NCI-H82 treated with DMSO at 0.1 percent for 48 hours (cell line): ENCODE results near the gene ENTREP3.

Source experiments
- DNase-seq: peaks from one replicate; lab custom pipeline; 2025; ENCODE audit not compliant: unreplicated experiment; lab: John Stamatoyannopoulos, UW

ENTREP3 gene

DNA sequence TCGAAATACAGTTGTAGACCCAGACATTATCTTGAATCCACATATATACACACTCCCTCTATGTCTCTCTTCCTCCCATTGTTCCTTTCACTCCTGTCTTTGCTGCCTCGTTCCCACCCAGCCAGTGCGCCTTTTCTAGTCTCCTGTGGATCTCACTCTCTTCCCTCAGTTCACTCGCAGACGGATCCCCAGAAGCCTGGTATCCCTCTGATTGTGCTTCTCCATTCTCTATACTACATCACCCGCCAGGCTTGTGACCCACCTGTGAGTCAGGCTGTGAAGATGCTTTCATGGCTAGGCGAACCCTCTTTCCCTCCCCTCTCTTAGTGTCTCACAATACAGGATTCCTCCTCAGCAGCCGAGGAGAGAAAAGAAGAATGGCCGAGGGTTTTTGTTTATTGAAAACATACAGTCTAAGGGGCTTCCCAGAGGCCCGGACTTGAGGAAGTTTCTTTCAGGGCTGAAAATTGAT is 23.4 kb upstream of the ENTREP3 start:
- DNase-seq = no peak

DNA sequence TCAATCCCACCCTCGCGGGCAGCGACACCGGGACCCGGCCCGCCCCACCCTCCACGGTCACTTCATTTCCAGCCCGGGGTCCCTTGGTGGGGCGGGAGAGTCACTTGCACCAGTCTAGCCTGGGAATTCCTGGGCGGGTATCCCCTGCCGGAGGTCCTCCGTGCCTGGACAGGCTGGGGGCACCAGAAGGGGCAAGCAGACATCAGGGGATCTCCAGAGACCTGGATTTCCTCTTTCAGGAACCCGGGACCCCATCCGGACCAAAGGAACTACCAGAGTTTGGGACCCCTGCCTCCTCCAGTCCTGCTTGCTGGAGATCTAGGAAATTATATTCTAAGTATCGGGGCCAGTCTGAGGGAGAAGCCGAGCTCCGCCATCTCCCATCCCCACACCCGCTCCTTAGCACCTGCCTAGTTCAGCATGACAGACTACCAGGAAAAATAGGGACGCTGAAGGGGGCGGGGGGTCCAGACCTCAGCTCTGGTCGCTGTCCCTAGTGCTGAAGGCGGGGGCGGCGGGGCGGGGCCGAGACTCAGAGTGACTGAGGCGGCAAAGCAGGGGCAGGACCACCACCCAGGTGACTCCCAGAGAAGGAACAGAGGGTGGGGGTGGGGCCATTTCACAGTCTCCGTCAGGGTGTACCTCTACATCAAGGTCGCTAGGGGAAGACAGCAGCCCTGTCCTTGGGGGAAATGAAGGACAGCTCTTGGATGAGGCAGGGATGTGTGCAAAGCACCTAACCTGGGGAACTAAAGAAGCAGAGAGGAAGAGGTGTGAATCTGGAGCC is 22.8 kb upstream of the ENTREP3 start:
- DNase-seq = peak; percentile 51

DNA sequence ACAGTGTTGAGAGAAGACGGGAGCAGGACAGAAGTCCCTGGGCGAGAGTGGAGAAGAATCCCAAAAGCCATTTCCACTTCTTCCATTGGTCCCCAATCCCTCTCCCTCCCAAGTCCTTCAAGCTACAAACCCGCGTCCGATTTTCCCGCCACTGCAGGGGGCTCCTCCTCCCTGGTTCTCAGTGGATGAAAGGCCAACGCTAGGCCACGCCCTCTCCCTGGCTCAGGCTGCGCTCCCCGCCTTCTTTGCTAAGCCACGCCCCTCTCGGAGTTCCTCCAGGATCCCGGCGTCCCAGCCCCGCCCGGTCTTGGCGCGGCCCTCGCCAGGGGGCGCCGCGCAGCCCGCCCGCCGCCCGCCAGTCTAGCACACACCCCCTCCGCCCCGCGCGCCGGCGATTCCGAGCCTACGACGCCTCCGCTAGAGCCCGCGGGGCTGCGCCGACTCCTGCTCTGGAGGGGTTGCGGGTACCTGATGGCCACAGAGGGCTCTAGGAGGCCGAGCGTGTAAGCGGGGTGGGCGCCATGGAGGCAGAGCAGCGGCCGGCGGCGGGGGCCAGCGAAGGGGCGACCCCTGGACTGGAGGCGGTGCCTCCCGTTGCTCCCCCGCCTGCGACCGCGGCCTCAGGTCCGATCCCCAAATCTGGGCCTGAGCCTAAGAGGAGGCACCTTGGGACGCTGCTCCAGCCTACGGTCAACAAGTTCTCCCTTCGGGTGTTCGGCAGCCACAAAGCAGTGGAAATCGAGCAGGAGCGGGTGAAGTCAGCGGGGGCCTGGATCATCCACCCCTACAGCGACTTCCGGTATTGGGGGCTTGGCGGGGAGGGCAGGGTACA is 22.0 kb upstream of the ENTREP3 start, which contains the start of gene HCN3:
TSS of gene HCN3 (plus strand) at position 394 of the 832 bp plus-strand sequence. CDS start at position 522, 128 bp downstream.
- DNase-seq = peak; percentile 98

DNA sequence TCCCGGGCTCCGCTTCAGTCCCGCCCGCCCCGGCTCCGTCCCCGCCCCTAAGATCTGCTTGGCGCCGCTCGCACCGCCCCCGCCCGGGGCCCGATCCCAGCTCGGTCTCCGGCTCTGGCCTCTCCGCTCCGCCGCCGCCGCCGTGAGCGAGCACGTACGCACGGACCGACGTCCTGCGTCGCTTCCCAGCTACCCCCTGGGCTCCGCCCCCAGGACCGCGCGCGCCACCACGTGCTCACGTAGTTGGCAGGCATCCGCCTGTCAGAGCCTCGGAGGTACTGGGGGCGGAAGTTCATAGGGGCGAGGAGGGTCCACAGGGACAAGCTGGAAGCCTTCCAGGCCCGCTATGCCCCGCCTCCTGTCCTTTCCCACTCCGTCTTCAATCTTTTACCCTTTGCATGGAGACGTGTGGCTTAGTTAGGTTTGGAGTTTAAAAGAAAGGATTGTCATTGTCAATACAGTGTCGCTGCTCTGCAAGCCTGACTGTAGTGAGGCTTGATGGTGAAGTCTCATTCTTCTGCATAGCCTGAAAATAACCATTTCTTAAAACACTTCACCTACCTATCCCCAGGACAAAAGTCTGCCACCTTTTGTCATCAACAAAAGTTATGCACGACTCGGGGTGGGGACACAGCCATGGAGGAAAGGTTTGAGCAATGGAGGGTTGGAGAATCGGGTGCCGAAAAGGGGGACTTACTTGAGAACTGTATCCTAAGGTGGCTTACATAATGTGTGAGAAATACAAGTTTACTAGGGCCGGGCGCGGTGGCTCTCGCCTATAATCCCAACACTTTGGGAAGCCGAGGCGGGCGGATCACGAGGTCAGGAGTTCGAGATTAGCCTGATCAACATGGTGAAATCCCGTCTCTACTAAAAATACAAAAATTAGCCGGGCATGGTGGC is 18.3 kb upstream of the ENTREP3 start, which contains the start of gene CLK2:
TSS of gene CLK2 (minus strand) at position 162 of the 903 bp plus-strand sequence. CDS start 2,527 bp downstream, outside the sequence.
- peak; percentile 98 for DNase-seq

DNA sequence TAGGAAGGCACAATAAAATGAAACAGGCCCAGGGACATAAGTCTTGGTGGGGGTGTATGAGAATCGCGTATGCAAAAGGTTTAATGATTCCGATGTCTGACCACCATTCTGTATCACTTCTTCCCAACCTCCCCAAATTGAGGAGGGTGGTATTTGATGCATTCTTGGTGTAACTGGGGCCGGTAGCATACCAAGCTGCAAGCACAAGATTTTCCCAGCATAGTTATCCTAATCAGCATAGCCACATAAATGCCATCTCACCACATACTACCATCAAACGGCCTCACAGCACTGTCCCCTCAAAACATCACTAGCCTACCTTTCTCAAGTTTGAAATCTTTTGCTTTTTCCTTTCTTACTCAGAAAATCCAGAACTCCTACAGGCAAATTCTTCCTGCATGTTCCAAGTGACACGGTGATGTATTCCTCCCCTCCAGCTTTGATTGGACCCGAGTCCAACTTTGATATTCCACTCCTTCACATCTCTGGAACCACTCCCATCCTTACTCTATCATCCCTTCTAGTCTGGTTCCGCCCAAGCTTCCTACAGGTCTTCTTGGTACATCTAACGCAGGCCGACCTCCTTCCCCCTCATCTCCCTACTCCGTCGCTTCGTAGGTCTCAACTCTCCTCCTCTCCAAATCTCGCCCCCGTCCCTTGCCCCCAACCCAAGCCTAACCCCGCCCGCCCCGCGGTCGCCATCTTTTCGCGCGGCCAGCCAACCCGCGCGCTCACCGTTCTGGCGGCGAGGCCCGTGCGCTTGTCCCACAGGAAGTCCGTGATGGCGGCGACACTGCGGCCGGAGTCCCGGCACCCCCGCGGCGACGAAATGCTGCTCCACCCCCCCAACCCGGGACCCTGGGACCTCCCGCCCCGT is 17.4 kb upstream of the ENTREP3 start:
- DNase-seq = peak; percentile 26

DNA sequence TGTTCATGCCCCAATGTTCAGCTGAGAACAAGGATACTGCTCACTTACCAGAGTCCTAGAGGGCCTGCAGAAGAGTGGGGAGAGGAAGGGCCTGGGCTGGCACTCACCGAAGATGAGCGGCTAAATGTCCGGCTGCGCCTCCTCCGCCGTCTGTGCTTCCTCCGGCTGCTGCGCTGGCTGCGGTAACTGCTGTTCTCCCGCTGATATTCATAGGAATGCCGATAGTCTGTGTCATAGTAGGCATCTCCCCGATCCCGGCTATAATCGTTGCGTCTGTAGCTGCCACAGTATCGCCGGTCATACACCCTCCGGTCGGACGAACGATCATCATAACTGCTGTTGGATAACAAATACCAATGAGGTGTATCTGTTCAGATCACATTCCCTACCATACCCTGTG is 14.1 kb upstream of the ENTREP3 start:
- DNase-seq = no peak

DNA sequence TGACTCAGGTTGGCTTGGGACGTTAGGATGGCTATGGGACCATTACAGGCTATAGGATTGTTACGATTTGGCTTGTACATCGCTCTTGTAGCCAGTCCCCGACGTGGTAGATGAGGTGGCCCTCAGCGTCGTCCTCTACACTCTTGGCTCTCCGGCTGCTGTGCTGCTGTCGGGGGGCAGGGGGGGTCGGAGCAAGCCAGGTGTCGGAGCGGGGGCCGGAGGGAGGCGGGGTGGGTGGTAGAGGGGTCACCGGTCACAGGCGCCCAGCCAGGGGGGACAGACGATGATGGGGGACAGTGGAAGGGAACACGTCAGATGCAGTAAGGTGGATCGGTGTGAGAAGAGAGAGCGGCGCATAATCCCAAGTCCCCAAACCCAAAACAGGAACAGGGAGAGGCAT is 13.3 kb upstream of the ENTREP3 start:
- no peak for DNase-seq

DNA sequence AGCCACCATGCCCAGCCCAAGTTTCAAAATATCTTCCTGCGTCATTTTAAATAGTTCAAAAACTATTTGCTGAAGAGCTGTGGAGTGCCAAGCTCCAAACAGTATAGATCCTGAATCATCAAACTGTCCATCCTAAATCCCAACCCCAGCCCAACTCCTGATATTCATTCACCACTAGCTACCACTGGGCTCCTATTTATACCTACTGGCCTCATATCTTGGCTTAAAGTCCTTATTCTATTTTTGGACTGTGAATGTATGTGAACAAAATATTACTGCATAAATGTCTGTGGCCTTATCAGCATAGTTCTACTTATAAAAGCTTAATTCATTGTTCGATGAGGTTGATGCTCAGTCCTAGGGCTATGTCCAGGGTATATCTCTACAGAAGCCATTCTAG is 12.1 kb upstream of the ENTREP3 start:
- no peak for DNase-seq

DNA sequence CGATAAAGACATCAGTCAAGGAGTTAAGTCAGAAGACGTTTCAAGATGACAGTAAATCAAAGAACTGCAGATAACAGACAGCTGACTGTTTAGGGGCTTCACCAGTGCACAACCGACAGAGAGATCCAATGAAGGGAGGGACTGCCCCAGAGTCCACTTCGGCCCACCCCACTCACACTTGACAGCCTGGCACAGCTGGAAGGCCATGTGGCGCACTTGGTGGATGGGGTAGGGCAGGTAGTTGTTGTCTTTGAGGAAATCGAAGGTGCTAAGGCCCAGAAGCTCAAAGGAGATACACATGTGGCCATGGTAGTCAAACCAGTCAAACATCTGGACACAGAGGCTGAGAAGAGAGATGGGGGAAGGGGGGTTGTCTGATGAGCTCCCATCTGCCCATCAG is 11.3 kb upstream of the ENTREP3 start:
- no peak for DNase-seq

DNA sequence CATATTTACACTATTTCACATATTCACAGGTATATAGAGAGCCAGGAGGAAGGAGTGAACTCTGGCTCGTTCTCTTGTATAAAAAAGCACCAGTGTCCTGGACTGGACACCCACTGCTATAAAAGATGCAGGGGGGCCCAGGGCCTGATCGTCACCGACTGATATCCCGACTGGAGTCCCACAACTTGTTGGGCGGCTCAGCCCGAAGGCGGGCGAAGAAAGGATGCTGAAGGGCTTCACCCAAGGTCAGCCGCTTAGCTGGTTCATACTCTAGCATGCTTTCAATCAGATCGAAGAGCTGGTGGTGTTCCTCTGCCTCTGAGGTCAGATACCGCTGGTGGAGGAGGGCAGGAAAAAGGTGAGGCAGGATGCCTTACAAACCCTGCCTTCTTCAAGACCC is 7.8 kb upstream of the ENTREP3 start:
- DNase-seq = no peak

DNA sequence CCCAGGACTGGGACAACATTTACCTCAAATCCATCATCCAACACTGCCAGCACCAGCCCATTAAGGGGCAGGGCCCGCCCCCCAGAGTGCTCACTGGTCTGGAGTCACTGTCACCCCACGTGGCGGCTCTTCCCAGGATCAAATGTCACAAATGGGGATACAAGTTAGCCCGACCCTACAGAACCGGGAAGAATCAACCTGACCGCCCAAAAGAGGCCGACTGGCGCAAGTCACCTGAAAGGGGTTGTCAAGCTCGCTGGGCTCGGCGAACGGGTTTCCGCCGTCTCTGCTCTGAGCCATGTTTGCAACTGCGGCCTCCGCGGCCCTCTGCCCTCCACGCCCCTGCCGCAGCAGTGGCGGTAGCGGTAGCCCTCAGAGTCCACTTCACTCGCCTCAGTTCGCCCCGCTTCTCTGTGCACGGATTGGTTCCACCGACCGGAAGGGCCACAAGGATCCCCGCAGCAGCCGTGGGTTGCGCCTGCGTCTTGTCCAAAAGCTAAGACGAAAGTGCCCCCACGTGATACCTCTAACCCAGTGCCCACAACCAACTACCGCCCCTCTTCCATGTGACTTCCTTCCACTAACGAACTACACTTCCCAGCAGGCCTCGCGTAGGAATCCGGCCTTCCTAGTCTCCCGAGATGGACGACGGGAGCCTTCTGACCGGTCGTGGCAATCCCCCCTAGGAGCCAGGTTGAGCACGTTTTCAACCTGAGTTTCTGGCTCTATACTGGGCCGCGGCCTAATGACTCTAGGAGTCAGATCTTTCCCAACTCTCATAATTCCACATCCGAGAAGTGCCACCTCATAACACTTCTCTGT is 6.8 kb upstream of the ENTREP3 start, which contains the start of gene SCAMP3:
TSS of gene SCAMP3 (minus strand) at position 509 of the 822 bp plus-strand sequence. CDS start at position 300, 209 bp downstream.
- peak; percentile 99 for DNase-seq

DNA sequence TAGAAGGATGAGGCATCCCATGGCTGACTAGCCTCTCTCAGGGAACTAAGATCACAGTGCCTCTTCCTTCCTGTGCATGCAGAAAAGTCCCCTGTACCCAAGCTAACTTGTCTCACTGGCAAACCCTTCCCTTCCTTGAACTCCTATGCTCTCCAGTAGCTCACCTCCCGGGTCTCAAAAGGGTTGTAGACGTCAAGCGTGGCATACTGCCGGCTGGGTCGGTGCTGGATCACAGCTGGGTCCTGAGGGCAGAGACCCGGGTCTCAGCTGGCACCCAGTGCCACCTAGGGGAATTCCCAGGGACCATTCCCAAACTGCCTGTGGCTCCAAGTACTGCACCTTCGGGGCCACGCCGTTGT is 6.2 kb upstream of the ENTREP3 start:
- DNase-seq = no peak

DNA sequence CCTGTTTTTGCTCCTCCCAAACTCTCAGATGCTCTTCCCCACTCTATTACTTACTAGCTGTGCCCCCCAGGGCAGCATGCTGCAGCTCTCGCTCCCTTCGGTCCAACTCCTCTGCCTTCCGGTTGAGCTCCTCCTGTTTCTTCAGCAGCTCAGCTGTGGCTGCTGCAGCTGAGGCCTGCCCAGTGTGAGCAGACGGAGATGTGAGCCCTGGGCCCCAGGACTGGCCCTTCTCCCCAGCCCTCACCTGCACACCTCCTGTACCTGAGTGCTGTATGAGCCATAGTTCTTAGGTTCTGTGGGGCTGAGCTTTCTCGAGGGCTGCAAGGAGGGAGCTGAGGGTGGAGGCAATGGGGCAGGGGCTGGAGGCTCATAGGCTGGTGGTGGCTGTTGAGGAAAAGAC is 5.0 kb upstream of the ENTREP3 start:
- DNase-seq = no peak

DNA sequence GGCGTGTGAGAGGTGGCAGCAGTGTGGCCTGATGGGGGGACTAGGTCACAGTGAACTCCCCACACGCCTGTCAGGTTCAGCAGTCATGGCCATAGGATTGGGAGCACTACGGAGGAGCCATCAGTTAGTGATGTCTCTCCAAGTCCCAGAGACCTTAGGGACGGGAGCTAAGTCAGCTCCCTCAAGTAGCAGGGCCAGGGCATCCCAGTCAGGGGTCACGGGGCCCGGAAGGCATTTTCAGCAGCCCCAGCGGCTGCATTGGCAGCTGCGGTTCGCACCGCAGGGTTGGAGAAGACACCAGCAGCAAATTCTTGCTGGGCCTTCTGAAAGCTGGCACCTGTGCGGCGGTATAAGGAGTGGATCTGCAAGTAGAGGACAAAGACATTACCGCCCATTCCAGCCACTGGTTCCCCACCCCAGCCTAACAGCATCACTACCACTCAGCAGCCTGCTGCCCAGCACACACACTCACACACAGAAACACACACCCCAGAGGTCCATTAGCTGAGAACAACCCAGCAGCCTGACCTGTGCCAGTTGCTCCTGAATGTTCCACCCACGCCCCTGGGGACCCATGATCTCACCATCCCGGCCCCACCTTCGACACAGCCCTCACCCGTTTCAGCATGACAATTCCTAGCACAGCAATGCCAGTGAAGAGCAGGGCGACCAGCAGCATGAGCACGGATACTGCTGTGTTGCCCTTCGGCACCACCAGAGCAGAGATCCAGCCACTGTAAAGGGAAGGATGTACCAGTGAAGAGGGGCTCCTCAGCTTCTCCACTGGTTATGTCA is 972 bp upstream of the ENTREP3 start:
- DNase-seq = no peak

DNA sequence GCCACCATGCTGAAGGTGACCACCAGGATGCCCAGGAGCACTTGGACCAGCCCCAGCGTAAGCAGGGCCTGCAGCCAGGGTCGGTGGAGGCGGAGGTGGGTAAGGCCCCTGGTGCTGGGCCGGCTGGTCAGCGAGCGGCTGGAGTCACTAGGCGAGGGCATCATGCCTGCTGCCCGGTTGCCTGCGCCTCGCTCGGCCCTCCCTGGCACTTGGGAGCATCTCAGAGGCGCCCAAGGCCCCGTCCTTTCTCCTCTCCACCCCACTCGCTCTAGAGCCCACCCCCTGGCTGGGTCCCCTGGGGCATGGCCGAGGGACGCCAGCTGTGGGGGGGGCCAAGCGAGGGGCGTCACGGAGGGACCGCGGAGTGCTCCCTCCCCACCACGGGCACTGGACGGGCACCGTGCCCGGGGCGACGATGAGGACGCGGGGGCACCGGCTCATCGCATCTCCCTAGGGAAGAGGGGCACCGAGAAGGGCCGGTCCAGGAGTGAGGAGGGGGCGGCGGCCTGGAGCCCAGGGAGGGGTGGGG is 505 bp downstream of the ENTREP3 start:
- DNase-seq = no peak

DNA sequence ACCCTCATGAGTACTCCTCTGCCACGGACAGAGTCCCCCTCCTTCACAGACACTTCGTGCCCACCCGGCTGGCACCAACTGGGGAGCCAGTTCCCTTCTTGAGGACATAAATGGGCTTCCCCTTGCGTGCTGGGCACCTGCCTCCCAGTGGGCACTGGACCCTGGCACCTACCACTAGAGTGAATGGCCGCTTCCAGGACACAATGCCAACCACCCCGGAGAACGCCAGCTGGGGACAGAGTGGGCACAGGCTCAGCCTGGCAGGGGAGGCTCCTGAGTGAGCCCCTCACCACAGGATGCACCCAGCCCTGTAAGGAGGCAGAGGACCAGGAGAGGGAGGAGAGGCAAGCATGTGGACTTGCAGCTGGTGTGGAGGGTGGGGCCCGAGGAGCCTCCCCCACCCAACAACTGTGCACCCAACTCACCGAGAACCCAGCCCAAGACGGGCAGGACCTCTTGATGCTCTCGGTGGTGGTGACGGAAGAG is 1.0 kb downstream of the ENTREP3 start:
- no peak for DNase-seq

DNA sequence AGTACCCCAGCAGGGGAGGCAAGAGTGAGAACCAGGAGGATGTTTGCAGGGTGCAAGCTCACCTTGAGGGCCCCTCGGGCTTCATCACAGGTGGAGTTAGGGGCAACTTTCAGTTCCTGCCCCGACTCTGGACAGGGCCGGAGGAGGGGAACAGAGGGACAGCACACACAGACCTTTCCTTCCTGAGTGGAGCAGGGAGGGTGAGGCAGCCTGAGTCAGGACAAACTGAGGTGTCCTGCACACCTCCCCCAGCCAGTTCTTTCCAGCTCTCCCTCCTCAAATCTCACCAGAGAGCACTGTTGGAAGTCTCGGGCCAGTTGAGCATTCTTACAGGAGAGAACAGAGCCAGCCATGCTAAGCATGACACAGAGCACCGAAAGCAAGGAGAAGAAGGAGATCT is 1.5 kb downstream of the ENTREP3 start:
- DNase-seq = no peak

DNA sequence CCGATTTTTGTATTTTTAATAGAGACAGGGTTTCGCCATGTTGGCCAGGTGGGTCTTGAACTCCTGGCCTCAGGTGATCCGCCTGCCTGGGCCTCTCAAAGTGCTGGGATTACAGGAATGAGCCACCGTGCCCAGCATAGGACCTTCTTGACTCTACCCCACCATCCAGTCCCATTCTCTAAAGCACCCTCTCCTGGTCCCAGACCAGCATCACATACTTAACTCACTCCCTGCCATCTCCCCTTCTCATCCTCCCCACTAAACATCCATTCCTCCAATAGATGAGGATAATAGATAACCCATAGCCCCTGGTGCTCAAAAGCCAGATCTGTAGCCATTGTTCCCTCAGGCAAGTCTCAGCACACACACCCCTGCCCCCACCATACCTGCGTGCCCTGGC is 2.1 kb downstream of the ENTREP3 start:
- no peak for DNase-seq
